Astrocyte of the spinal cord (primary cell): ENCODE measurements around the gene CD180.

Experiments used
- DNase-seq: peaks from one replicate; pipeline ENCODE4 v3.0.0; 2011; ENCODE audit warnings: low read depth, low spot score
- H3K4me3 ChIP-seq: 2 replicates; pipeline ENCODE4 v1.5.1; 2011; ENCODE audit warnings: low read depth, mild to moderate bottlenecking, low read length, moderate library complexity
- CTCF ChIP-seq: IDR thresholded peaks from 2 replicates; pipeline ENCODE4 v1.5.1; 2012; ENCODE audit warnings: low read depth, mild to moderate bottlenecking, low read length, inconsistent platforms
- in situ Hi-C: cut with HindIII; loops from 2 replicates; pipeline ENCODE4 v1.10.0; 2017; ENCODE audit warnings: low sequenced_read_pairs

The CD180 gene

GRCh38 chr5:67200809-67201562 is 4.4 kb upstream of the CD180 start:
- in situ Hi-C loops, result no loop called here
- H3K4me3 ChIP-seq, result no peak overlapping the region
- no peak for DNase-seq
- no peak for TF ChIP-seq CTCF

GRCh38 chr5:67199859-67200258 is 3.3 kb upstream of the CD180 start:
- no peak overlapping the region for H3K4me3 ChIP-seq
- no peak for TF ChIP-seq CTCF
- in situ Hi-C loops, result no loop called here
- DNase-seq, result no peak

GRCh38 chr5:67198917-67199316 is 2.3 kb upstream of the CD180 start:
- DNase-seq, result no peak
- no peak for TF ChIP-seq CTCF
- no peak overlapping the region for H3K4me3 ChIP-seq
- in situ Hi-C loops, result no loop called here

GRCh38 chr5:67197536-67197935 is 937 bp upstream of the CD180 start:
- TF ChIP-seq CTCF, result no peak
- in situ Hi-C loops, result no loop called here
- no peak overlapping the region for H3K4me3 ChIP-seq
- DNase-seq, result no peak

- no peak overlapping the region for H3K4me3 ChIP-seq
- DNase-seq, result no peak
- no peak for TF ChIP-seq CTCF
- in situ Hi-C loops, result no loop called here
Measured at GRCh38 chr5:67195406-67196275, 958 bp downstream of the CD180 start.

GRCh38 chr5:67194166-67194565 is 2.4 kb downstream of the CD180 start:
- DNase-seq, result no peak
- in situ Hi-C loops, result no loop called here
- no peak overlapping the region for H3K4me3 ChIP-seq

More at GRCh38 chr5:67194166-67194565, 2.4 kb downstream of the CD180 start:
- no peak for TF ChIP-seq CTCF
